Stimulated activated CD4-positive, alpha-beta T cell treated with anti-CD3 and anti-CD28 coated beads, Interleukin-4, amount 100 ng/mL, for 1 hour (primary cell): ENCODE results near the gene ZC3H10.
A peak's percentile ranks its signal among the peaks of the same experiment; 100 is the strongest.

ENCODE experiments used
- DNase-seq: peaks from one replicate; pipeline ENCODE4 v3.0.0-alpha.2; 2020

ZC3H10 gene

GRCh38 chr12:56128670-56129205 is 10.7 kb downstream of the ZC3H10 start:
- peak; percentile 20 for DNase-seq

DNA sequence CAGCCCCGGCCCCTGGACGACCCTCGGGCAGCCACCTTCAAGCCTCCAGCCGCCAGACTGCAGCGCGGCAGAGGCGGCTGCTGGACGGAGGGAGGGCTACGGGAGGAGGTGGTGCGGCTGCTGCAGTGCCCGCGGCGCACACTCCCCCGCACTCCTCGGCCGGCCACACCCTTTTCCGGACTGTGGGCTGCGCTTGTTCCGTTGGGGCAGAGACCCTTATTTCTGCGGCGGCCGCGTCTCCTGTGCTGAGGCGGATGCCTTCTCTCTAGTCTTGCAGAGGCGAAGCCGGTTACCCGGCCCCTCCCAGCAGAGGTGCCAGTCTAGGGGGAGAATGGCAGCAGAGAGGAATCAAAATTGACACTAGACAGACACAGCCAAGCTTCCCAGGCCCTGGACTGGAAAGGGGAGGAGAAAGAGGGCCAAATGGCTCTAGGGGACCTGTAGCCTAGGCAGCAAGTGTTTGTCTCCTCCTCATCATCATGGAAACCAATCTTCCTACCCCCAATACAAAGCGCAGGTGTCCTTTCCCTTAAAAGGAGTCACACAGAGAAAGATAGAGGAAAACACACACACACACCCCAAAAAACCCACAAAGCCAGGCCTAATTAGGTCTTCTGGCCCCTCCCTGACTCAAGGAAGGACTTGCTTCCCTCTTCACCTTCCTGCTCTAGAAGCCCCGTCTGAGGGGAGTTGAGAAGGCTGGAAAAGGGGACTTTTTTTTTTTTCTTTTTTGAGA is 11.3 kb downstream of the ZC3H10 start:
- DNase-seq = peak; percentile 58

DNA sequence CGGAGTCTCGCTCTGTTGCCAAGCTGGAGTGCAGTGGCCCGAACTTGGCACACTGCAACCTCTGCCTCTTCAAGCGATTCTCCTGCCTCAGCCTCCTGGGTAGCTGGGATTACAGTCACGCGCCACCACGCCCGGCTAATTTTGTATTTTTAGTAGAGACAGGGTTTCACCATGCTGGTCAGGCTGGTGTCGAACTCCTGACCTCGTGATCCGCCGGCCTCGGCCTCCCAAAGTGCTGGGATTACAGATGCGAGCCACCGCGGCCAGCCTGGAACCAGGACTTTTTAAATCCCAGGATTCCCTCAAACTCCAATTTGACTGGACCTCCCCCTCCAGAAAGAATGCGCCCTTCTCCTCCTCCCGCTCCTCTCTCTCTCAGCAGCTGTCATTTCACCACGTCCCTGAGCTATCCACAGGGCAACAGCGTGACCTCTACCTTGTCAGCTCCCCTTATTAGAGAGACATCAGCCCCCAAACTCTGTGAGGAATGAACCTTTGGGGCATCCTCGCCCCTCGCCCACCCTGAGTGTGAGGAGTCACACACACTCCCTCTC is 12.0 kb downstream of the ZC3H10 start:
- no peak for DNase-seq

DNA sequence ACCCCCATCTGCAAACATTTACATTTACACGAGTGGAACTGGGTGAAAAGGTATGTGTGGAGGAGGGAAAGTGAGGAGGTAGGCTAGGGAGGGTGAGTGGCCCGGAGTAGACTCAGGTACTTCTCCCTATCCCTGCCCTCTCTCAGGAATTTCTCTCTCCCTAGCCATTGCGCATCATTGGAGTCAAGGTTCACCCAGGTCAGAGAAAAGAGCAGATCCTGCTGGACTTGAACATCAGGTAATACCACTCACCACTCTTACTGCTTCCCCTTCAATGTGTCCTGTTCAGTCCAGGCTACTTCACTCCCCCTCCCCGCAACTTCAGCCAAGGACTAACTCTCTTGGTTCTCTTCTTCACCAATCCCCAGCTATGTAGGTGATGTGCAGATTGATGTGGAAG is 12.8 kb downstream of the ZC3H10 start:
- no peak for DNase-seq

GRCh38 chr12:56134897-56135296 is 16.8 kb downstream of the ZC3H10 start:
- DNase-seq = no peak

- no peak for DNase-seq
These were observed 19.9 kb downstream of the ZC3H10 start for GRCh38 chr12:56137853-56138571.

DNA sequence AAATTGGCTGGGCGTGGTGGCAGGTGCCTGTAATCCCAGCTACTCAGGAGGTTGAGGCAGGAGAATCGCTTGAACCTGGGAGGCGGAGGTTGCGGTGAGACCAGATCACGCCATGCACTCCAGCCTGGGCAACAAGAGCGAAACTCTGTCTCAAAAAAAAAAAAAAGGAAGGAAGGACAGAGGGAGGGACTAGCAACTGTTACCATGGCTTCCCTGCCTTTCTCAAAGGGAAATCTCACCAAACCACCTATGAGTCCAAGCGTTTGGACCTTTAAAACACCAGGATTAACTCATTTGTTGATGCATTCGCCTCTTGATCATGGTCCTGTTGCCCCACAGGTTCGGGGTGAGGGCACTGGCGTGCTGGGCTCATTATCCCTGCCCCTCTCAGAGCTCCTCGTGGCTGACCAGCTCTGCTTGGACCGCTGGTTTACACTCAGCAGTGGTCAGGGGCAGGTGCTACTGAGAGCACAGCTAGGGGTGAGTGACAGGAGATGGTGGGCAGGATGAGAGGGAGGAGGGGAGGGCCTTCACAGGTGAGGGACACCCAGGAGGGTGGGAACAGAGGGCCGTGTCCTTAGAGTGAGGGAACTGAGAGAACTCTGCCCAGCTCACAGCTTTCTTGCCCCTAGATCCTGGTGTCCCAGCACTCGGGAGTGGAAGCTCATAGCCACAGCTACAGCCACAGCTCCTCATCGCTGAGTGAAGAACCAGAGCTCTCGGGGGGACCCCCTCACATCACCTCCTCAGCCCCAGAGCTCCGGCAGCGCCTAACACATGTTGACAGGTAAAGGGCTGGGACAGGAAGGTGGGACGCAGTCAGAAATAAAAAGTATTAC is 24.1 kb downstream of the ZC3H10 start:
- no peak for DNase-seq

DNA sequence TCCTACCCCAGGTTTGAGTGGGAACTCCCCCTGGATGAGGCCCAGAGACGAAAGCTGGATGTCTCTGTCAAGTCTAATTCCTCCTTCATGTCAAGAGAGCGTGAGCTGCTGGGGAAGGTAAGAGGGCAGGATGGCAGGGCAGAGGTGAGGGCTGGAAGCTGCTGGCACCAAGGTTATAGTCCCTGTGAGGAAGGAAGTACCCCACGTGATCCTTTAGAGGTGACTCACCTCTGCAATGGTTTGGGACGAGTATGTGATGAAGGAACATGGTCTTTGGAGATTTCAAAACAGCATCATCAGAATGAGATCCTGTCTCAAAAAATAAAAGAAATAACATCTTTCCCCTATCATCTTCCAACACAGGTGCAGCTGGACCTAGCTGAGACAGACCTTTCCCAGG is 25.2 kb downstream of the ZC3H10 start:
- DNase-seq = no peak

- no peak for DNase-seq
These were observed 25.8 kb downstream of the ZC3H10 start for GRCh38 chr12:56143870-56144269.

GRCh38 chr12:56145217-56145616 is 27.2 kb downstream of the ZC3H10 start:
- DNase-seq = no peak

DNA sequence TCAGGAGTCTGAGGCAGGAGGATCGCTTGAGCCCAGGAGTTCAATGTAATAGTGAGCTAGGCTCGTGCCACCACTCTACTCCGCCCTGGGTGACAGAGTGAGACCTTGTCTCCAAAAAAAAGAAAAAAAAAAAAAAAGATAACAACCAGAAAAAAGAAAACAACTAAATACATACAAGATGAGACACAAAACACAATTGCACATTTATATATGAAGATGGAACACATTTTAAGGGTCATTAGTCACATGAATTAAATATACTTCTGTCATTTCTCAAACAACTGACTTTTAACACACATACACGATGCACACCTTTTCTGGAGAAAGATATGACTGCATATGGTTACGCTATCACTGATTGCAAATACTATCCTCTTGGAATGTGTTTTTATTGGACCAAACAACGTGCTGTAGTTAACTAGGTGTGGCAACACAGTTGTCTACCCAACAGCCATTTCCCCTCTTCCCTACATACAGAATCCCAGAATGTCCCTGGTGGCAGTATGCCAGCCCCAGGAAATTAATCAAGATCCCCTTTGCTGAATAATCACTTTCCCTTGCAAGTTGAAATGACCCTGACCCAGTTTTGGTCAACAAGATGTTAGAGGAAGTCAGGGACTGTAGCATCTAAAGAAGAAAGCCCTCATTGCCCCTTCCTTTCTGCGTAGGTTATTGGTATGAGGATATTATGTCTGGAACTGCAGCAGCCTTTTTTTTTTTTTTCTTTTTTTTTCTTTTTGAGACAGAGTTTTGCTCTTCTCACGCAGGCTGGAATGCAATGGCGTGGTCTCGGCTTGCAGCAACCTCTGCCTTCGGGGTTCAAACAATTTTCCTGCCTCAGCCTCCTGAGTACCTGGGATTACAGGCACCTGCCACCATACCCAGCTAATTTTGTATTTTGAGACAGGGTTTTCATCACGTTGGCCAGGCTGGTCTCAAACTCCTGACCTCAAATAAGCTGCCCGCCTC is 28.7 kb downstream of the ZC3H10 start:
- no peak for DNase-seq

- no peak for DNase-seq
These were observed 32.5 kb downstream of the ZC3H10 start for GRCh38 chr12:56150563-56150962.

GRCh38 chr12:56151672-56152131 is 33.6 kb downstream of the ZC3H10 start:
- peak; percentile 66 for DNase-seq

- DNase-seq = peak; percentile 95
These were observed 34.2 kb downstream of the ZC3H10 start, which contains the start of gene MYL6B for GRCh38 chr12:56152132-56152755. MYL6B (plus strand) TSS chr12:56152587; CDS start chr12:56153919, 1,332 bp downstream.

DNA sequence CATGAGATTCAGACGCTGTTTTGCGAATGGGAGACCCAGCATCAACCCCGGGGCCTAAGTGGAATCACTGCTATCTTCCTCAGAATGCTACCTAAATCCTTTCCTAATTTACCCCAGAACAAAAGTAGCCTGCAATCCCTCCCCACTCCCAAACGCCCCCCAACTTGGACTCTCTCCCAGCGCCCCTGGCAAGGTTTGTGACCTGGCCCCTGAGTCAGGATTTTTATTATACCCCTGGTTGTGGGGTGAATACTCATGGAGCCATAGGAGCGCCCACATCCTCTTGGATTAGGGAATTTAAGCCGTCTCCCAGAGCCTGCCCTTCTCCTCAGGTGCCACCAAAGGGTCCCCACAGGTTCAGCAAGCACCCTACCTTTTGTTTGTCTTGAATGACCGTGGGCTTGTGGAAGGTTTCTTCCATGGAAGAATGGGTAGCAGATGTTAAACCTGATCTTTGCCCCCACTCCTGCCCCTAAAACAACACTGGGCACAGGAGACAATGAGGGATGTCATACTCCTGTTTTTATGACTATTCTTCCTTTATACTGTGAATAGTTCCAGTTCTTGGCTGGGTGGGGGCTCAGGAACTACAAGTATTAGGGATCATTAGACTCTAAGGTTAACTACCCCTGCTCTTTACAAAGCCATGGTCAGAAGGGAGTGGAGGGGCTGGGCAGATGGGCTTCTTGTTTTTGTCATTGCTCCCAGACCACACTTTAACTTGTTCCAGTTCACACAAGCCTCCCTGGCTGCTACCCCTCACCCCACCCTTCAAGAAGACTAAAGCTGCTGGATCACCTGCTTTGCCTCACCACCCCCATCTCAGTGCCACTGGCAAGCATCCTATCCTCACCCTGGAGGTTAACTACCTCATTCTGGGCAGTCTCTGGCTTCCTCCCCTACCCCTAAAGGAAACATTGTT is 35.0 kb downstream of the ZC3H10 start:
- no peak for DNase-seq

- DNase-seq = no peak
These were observed 35.6 kb downstream of the ZC3H10 start for GRCh38 chr12:56153678-56154065.

DNA sequence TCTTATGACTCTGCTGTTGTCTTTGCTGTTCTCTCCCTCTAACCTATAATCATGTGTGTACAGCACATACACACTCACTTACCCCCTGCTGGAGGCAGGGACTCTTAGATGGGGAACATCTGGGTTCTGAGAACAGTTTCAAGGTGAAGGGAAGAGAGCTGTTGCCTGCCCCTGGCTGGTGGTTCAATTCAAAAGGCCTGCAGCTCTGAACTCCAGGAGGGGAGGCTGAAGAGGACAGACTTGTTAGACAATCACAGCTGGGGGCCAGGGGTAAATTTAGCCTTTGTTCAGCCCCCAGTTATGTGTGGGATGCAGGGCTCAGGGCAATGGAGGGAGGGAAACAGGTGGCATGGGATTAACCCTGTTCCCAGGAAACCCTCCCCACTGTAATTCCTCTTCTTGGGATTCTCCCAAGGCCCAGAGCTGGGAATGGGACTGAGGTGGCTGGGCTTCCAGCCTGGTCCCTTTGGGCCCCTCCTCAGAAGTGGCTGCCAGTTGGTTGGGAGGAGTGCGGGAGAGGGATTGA is 36.2 kb downstream of the ZC3H10 start:
- no peak for DNase-seq

DNA sequence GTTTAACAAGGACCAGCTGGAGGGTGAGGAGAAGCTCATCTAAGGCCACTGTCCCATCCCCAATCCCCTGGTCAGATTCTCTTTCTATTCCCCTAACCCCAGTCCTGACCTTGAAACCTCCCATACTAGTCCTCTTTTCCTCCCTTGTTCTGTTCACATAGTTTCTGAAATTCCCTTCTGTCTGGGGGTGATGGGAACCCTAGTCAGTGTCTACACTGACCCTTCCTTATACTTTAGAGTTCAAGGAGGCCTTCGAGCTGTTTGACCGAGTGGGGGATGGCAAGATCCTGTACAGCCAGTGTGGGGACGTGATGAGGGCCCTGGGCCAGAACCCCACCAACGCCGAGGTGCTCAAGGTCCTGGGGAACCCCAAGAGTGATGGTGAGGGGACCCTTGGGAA is 36.8 kb downstream of the ZC3H10 start:
- no peak for DNase-seq

DNA sequence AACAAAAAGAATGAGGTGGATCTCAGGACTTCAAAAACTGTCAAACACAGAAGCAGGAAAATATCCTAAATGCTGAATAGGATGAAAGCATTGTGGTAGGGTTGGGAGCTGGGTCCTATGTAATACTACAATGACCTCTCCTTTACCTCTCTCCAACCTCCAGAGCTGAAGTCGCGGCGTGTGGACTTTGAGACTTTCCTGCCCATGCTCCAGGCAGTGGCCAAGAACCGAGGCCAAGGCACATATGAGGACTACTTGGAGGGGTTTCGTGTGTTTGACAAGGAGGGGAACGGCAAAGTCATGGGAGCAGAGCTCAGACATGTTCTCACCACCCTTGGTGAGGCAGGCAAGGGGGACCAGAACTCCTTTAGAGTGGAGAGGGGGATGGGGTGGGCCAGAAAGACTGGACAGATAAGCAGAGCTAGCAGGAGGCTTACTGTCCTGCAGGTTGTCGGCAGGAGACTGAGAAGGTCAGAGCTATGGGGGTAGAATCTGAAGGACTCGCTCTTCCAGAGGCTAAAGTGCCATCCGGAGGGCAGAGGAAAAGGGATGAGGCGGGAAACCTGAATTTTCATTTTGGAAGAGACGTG is 37.3 kb downstream of the ZC3H10 start:
- DNase-seq = no peak
